GM19099 (cell line): Measurements from ENCODE around the gene ANAPC4.

Experiments used
- POLR2A ChIP-seq: IDR thresholded peaks from 3 replicates; pipeline ENCODE4 v1.6.1; 2011; ENCODE audit warnings: low read depth; ENCODE audit not compliant: insufficient read length; ENCODE audit errors: extremely low read depth

Gene ANAPC4

DNA sequence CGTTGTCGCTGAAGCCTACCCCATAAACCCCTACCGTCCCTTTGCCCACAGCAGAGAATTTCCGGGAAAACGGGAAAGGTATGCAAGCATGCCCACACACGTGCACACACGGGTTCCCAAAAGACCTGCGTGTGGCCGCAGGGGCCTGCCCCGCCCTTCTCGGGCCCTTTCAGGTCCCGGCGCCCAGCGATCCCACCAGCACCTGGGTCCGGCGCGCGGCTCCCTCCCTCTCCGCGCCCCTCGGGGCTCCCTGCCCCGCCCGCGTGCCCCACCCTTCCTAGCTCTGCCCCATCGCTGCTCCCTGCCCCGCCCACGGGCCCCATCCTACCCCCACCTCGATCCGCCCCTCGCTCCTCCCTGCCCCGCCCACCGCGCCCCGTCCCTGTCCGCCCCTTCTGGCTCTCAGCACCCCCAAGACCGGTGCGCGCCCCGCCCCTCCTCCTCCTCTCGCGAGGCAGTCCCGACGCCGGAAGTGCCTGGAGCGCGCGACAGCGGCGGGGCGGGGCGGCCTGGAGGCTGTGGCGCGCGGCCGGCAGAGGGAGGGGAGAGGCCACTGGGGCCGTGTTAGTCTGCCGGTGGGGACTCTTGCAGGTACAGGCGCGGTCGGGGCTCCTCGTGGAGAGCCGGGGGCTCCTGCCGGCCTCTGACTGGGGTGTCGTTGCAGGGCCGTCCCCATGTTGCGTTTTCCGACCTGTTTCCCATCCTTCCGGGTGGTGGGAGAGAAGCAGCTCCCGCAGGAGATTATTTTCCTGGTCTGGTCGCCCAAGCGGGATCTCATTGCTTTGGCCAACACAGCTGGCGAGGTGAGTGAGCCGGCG is at the start of gene ANAPC4:
ANAPC4 (plus strand) TSS at position 510 of the 818 bp plus-strand sequence; CDS start at position 675, 165 bp downstream.
- TF ChIP-seq POLR2A: peak; percentile 88

DNA sequence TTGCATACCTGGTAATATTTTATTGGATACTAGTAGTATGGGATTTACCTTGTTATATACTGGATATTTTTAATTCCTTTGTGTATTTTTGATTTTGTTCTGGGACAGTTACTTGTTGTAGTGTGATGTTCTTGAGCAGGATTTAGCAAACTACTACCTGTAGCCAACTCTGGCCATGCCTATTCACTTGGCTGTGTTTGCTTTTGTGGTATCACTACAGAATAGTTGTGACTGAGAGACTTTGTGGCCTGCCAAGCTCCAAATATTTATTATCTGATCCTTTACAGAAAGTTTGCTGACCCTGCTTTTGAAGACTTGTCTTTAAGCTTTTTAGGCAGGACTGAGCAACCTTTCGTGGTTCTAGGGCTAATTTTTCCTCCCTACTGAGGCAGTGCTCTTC is 46.7 kb upstream of the ANAPC4 start:
- TF ChIP-seq POLR2A: no peak

GRCh38 chr4:25330905-25331808 is 45.9 kb upstream of the ANAPC4 start:
- no peak for TF ChIP-seq POLR2A

GRCh38 chr4:25343671-25344070 is 33.4 kb upstream of the ANAPC4 start:
- TF ChIP-seq POLR2A: no peak

DNA sequence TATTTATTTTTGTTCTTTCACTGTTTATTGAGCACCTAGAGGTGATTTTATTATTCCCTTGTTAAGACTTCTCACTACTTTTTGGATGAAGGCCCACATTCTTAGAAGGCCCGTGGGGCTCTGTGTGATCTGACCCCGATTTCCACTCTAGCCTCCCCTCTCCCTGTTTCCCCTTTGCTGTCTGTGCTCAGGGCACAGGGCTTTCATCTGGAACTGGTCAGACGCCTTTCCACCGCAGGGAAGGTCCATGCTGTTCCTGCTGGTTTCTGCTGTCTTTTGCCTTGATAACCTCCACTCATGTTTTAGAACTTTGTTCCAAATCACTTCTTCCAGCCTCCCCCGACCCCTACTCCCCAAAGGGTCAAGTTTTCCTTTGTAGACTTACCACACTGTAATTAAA is 31.3 kb upstream of the ANAPC4 start:
- no peak for TF ChIP-seq POLR2A

GRCh38 chr4:25346913-25347312 is 30.1 kb upstream of the ANAPC4 start:
- no peak for TF ChIP-seq POLR2A

- TF ChIP-seq POLR2A: no peak
These were observed 29.6 kb upstream of the ANAPC4 start for GRCh38 chr4:25347473-25347872.

GRCh38 chr4:25347971-25348370 is 29.1 kb upstream of the ANAPC4 start:
- TF ChIP-seq POLR2A: no peak

DNA sequence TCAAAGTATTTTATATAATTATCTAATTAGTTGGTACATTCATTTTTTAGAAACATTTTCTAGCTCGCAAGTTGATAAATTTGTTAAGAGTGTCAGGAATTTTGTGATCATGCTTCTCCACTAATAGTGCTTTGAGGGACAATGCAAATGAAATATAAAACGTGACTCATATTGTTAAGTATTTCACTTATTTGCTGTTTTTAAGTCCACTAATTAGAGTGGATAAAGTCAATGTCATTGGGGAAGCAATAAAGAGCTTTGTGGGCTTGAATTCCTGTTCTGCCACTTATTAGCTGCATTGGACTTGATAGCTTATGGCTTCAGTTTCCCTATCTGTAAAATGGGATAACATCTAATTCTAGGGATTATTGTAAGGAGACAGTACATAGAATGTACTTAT is 26.5 kb upstream of the ANAPC4 start:
- no peak for TF ChIP-seq POLR2A

DNA sequence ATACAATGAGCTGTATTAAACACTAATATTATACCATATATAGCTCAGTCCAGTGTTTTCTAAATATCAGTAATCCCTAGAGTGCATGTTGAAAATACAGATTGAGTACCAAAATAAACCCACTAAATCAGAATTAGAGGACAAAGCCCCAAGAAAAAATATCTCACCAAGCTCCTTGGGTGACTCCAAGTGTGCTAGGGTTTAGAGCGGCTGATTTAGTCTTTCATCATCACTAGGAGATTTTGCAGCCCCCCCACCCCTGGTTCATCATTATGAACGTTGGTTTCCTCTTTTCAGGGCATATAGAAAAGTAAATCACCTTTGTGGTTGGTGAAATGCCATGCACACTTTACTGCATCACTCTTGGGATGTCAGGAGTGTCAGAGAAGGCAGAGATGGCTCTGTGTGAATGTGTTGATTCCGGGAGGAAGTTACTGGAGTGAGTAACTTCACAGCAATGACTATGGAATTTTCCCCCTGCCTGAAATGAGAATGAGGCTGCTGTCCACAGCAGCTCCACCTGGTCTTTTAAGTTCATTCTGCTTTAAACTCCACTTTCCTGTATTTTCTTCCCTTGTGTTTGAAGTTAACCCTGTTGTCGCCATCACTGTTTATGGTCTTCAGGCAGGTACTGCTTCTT is 25.2 kb upstream of the ANAPC4 start:
- TF ChIP-seq POLR2A: no peak

GRCh38 chr4:25356068-25356467 is 21.0 kb upstream of the ANAPC4 start:
- no peak for TF ChIP-seq POLR2A

GRCh38 chr4:25358515-25359275 is 18.4 kb upstream of the ANAPC4 start:
- TF ChIP-seq POLR2A: no peak

GRCh38 chr4:25361253-25361652 is 15.8 kb upstream of the ANAPC4 start:
- TF ChIP-seq POLR2A: no peak

GRCh38 chr4:25367004-25367621 is 9.9 kb upstream of the ANAPC4 start:
- TF ChIP-seq POLR2A: no peak
